ENCODE results near the gene TNPO1. TPM values are rescaled to one million over a fixed set of nuclear protein-coding genes. Genes with fewer than 3 reads are reported as not detected.

Gene TNPO1
- total RNA-seq, 1 experiment from 2014 or later = 148 TPM

- Mint-ChIP-seq H3K4me1 (ENCODE audit: low read depth, unreplicated experiment) (no peaks in the 10 kb centered on the region), H3K27ac (ENCODE audit: unreplicated experiment) (no peak overlapping the region)
- CTCF ChIA-PET = no interaction called here
Measured at GRCh38 chr5:72812488-72812887, 4.0 kb upstream of the TNPO1 start.

GRCh38 chr5:72814104-72814503 lies 2.4 kb upstream of the TNPO1 start:
- no peak overlapping the region for H3K27ac Mint-ChIP-seq (ENCODE audit: unreplicated experiment)
- intact Hi-C loops (cut with micrococcal nuclease; ENCODE audit: unreplicated experiment) = no loop called here
- POLR2A ChIA-PET = no interaction called here

More at GRCh38 chr5:72812488-72812887, 4.0 kb upstream of the TNPO1 start:
- H3K27me3 ChIP-seq (replicated peaks; ENCODE audit: control insufficient read depth, insufficient read depth, low read length) = no peaks in the 10 kb centered on the region
- Mint-ChIP-seq H3K4me3 (ENCODE audit: unreplicated experiment) (no peak overlapping the region), H3K9me3 (ENCODE audit: unreplicated experiment) (no peaks in the 10 kb centered on the region), H3K36me3 (ENCODE audit: insufficient read depth, unreplicated experiment) (peaks cover 5% of the 10 kb centered on the region), H3K27me3 (ENCODE audit: insufficient read depth, unreplicated experiment) (peaks cover 12% of the 10 kb centered on the region)
- no TSS peak for BruUV-seq (replicated peaks)
- POLR2A ChIA-PET = no interaction called here
- no peaks in the 10 kb centered on the region for H3K36me3 ChIP-seq (ENCODE audit: control insufficient read depth, insufficient read depth, low read length)
- DNase-seq = no peak
- no peaks in the 10 kb centered on the region; the same call in 1 of the 2 replicates for H3K9me3 ChIP-seq
- intact Hi-C loops (cut with micrococcal nuclease; ENCODE audit: unreplicated experiment) = no loop called here
- H3K4me3 ChIP-seq (ENCODE audit: low read depth, low read length) = no peak overlapping the region
- no peak for TF ChIP-seq CTCF (IDR thresholded peaks at IDR 0.05; ENCODE audit: insufficient read depth in 1 of 2, low read depth in 1 of 2, low read length in 1 of 2, severe bottlenecking in 1 of 2, unreplicated experiment in 1 of 2)
- peaks cover 2% of the 10 kb centered on the region; the same call in 1 of the 2 replicates for H3K4me1 ChIP-seq

GRCh38 chr5:72814864-72815263 lies 1.6 kb upstream of the TNPO1 start:
- no peaks in the 10 kb centered on the region; the same call in 1 of the 2 replicates for H3K9me3 ChIP-seq
- no peak for TF ChIP-seq CTCF (IDR thresholded peaks at IDR 0.05; ENCODE audit: insufficient read depth in 1 of 2, low read depth in 1 of 2, low read length in 1 of 2, severe bottlenecking in 1 of 2, unreplicated experiment in 1 of 2)
- H3K36me3 Mint-ChIP-seq (ENCODE audit: insufficient read depth, unreplicated experiment) = peaks cover 5% of the 10 kb centered on the region
- no peak overlapping the region for H3K4me3 ChIP-seq (ENCODE audit: low read depth, low read length)
- DNase-seq = no peak
- BruUV-seq (replicated peaks) = no TSS peak
- H3K27me3 ChIP-seq (replicated peaks; ENCODE audit: control insufficient read depth, insufficient read depth, low read length) = no peaks in the 10 kb centered on the region
- H3K27ac Mint-ChIP-seq (ENCODE audit: unreplicated experiment) = no peak overlapping the region
- H3K36me3 ChIP-seq (ENCODE audit: control insufficient read depth, insufficient read depth, low read length) = no peaks in the 10 kb centered on the region
- ChIA-PET CTCF (no interaction called here), POLR2A (no interaction called here)
- peaks cover 11% of the 10 kb centered on the region for H3K4me1 Mint-ChIP-seq (ENCODE audit: low read depth, unreplicated experiment)
- peaks cover 7% of the 10 kb centered on the region for H3K27me3 Mint-ChIP-seq (ENCODE audit: insufficient read depth, unreplicated experiment)
- peaks cover 15% of the 10 kb centered on the region for H3K4me1 ChIP-seq
- H3K4me3 Mint-ChIP-seq (ENCODE audit: unreplicated experiment) = no peak overlapping the region
- no peaks in the 10 kb centered on the region for H3K9me3 Mint-ChIP-seq (ENCODE audit: unreplicated experiment)
- intact Hi-C loops (cut with micrococcal nuclease; ENCODE audit: unreplicated experiment) = no loop called here

More at GRCh38 chr5:72814104-72814503, 2.4 kb upstream of the TNPO1 start:
- Mint-ChIP-seq H3K27me3 (ENCODE audit: insufficient read depth, unreplicated experiment) (peaks cover 10% of the 10 kb centered on the region), H3K4me1 (ENCODE audit: low read depth, unreplicated experiment) (peaks cover 6% of the 10 kb centered on the region), H3K4me3 (ENCODE audit: unreplicated experiment) (no peak overlapping the region), H3K36me3 (ENCODE audit: insufficient read depth, unreplicated experiment) (peaks cover 5% of the 10 kb centered on the region), H3K9me3 (ENCODE audit: unreplicated experiment) (no peaks in the 10 kb centered on the region)
- CTCF ChIA-PET = no interaction called here
- no peak for DNase-seq
- TF ChIP-seq CTCF (IDR thresholded peaks at IDR 0.05; ENCODE audit: insufficient read depth in 1 of 2, low read depth in 1 of 2, low read length in 1 of 2, severe bottlenecking in 1 of 2, unreplicated experiment in 1 of 2) = no peak
- BruUV-seq (replicated peaks) = no TSS peak
- Histone ChIP-seq H3K4me3 (ENCODE audit: low read depth, low read length) (no peak overlapping the region), H3K9me3 (no peaks in the 10 kb centered on the region; the same call in 1 of the 2 replicates), H3K36me3 (ENCODE audit: control insufficient read depth, insufficient read depth, low read length) (no peaks in the 10 kb centered on the region), H3K27me3 (replicated peaks; ENCODE audit: control insufficient read depth, insufficient read depth, low read length) (no peaks in the 10 kb centered on the region), H3K4me1 (peaks cover 15% of the 10 kb centered on the region)
